Measurements from ENCODE around the gene STOML1. TPM values are rescaled to one million over a fixed set of nuclear protein-coding genes. Genes with fewer than 3 reads are reported as not detected.

STOML1 gene
- total RNA-seq, 1 experiment from 2014 or later: 10.1 TPM

- no peak overlapping the region for H3K4me2 ChIP-seq (ENCODE audit: low read length)
- no peak overlapping the region for H3K9ac ChIP-seq (ENCODE audit: low read length)
- ChIA-PET CTCF (interaction anchor here (0.6 kb wide), 1 partner anchor 31 kb away, joined by 5 read pairs; no protein-coding TSS in a partner anchor), POLR2A (ENCODE audit: unreplicated experiment) (no interaction called here)
- H3K79me2 ChIP-seq (ENCODE audit: low read length): peaks cover 17% of the 10 kb centered on the region
- H3K4me1 ChIP-seq (ENCODE audit: insufficient read depth, low read length): peaks cover 31% of the 10 kb centered on the region
- TF ChIP-seq EZH2 (IDR thresholded peaks at IDR 0.05; ENCODE audit: low read length, unreplicated experiment): no peak
- no peak for TF ChIP-seq EZH2phosphoT487 (IDR thresholded peaks at IDR 0.05; ENCODE audit: borderline replicate concordance, low read length)
- no peak for TF ChIP-seq CTCF (conservative IDR thresholded peaks at IDR 0.05; ENCODE audit: low read depth, low read length)
- intact Hi-C loops (cut with micrococcal nuclease): no loop called here
- no peaks in the 10 kb centered on the region for H3K9me2 ChIP-seq (replicated peaks; ENCODE audit: low read length)
- no peak overlapping the region for H2AFZ ChIP-seq (ENCODE audit: low read length)
- H3K36me3 ChIP-seq (ENCODE audit: low read depth, low read length): peaks cover 27% of the 10 kb centered on the region
- no peak for DNase-seq
- ATAC-seq: no peak
- no TSS peak for BruUV-seq (replicated peaks)
- no peaks in the 10 kb centered on the region for H4K20me1 ChIP-seq (ENCODE audit: low read length)
- no peaks in the 10 kb centered on the region for H3K27me3 ChIP-seq (ENCODE audit: low read length)
- no peaks in the 10 kb centered on the region for H3K9me3 ChIP-seq (ENCODE audit: low read length)
- H3F3A ChIP-seq (ENCODE audit: low read length, unreplicated experiment): peaks cover 10% of the 10 kb centered on the region
- no peak overlapping the region for H3K4me3 ChIP-seq (ENCODE audit: low read length)
- H3K27ac ChIP-seq (ENCODE audit: low read length): no peak overlapping the region
Observed at GRCh38 chr15:73952171-73952912, 39.8 kb downstream of the STOML1 start.

GRCh38 chr15:73951601-73952000, 40.5 kb downstream of the STOML1 start:
- no TSS peak for BruUV-seq (replicated peaks)
- no peak overlapping the region for H3K27ac ChIP-seq (ENCODE audit: low read length)
- H3K4me3 ChIP-seq (ENCODE audit: low read length): no peak overlapping the region
- H3K36me3 ChIP-seq (ENCODE audit: low read depth, low read length): peaks cover 34% of the 10 kb centered on the region
- peaks cover 16% of the 10 kb centered on the region for H3K79me2 ChIP-seq (ENCODE audit: low read length)
- H3K9me2 ChIP-seq (replicated peaks; ENCODE audit: low read length): no peaks in the 10 kb centered on the region
- ChIA-PET CTCF (interaction anchor here (0.6 to 1.3 kb wide), 3 partner anchors 21 to 97 kb away, joined by 4 to 9 read pairs (median 5); no protein-coding TSS in a partner anchor), POLR2A (ENCODE audit: unreplicated experiment) (no interaction called here)
- H3K4me1 ChIP-seq (ENCODE audit: insufficient read depth, low read length): peaks cover 25% of the 10 kb centered on the region
- TF ChIP-seq EZH2 (IDR thresholded peaks at IDR 0.05; ENCODE audit: low read length, unreplicated experiment) (no peak), EZH2phosphoT487 (IDR thresholded peaks at IDR 0.05; ENCODE audit: borderline replicate concordance, low read length) (no peak), CTCF (conservative IDR thresholded peaks at IDR 0.05; ENCODE audit: low read depth, low read length) (no peak)
- peaks cover 10% of the 10 kb centered on the region for H3F3A ChIP-seq (ENCODE audit: low read length, unreplicated experiment)
- H3K4me2 ChIP-seq (ENCODE audit: low read length): no peak overlapping the region
- H4K20me1 ChIP-seq (ENCODE audit: low read length): no peaks in the 10 kb centered on the region
- H2AFZ ChIP-seq (ENCODE audit: low read length): no peak overlapping the region
- intact Hi-C loops (cut with micrococcal nuclease): no loop called here
- no peak for DNase-seq
- no peak for ATAC-seq
- H3K27me3 ChIP-seq (ENCODE audit: low read length): no peaks in the 10 kb centered on the region
- H3K9me3 ChIP-seq (ENCODE audit: low read length): no peaks in the 10 kb centered on the region
- no peak overlapping the region for H3K9ac ChIP-seq (ENCODE audit: low read length)

All from PC-3 (cell line).